ENCODE data around the gene DDR1. TPM values are rescaled to one million over a fixed set of nuclear protein-coding genes. Genes with fewer than 3 reads are reported as not detected.

Gene DDR1
- total RNA-seq, 1 donor, result 32.4 TPM

DNA sequence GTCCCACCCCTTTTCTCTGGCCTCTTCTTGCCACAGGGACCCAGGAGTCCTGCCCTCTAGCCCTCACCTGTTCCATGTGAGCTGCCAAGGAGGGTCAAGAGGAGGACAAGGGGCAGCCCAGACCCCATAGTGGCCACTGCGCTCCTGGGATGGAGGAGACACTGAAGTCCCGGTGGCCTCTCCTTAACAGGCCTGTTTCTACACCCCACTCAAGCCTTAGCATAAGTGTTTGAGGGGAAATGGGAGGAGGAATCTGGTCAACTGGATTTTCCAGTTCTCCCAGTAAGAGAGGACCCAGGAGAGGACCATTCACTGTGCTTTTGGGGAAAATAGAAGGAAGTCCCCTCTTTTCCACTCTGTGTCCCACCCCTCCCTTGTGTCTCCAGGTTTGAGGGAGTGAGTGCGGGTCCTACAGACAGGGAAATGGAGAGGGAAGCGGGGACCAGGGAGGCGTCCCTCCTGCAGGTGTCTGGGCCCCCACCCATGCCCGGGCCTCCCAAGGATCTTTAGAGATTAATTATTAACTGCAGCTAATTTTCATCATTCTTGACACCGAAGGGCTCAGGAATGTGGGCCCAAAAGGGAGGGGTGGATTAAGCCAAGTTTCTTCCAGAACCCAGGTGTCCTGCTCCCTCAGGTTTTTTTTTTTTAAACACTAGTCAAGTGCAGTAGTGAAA, 47.8 kb downstream of the DDR1 start, which contains the start of gene SFTA2:
TSS of gene SFTA2 (minus strand) at position 202 of the 677 bp plus-strand sequence. CDS start at position 128, 74 bp downstream.
- no peak for DNase-seq (ENCODE audit: low read depth)
- no peak within 1 kb of the TSS for H3K4me3 ChIP-seq (ENCODE audit: low read depth, low read length)
- TF ChIP-seq, protein P1, sequence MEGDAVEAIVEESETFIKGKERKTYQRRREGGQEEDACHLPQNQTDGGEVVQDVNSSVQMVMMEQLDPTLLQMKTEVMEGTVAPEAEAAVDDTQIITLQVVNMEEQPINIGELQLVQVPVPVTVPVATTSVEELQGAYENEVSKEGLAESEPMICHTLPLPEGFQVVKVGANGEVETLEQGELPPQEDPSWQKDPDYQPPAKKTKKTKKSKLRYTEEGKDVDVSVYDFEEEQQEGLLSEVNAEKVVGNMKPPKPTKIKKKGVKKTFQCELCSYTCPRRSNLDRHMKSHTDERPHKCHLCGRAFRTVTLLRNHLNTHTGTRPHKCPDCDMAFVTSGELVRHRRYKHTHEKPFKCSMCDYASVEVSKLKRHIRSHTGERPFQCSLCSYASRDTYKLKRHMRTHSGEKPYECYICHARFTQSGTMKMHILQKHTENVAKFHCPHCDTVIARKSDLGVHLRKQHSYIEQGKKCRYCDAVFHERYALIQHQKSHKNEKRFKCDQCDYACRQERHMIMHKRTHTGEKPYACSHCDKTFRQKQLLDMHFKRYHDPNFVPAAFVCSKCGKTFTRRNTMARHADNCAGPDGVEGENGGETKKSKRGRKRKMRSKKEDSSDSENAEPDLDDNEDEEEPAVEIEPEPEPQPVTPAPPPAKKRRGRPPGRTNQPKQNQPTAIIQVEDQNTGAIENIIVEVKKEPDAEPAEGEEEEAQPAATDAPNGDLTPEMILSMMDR (IDR thresholded peaks at IDR 0.05; ENCODE audit: insufficient read depth, low read depth, low read length), result no peak

DNA sequence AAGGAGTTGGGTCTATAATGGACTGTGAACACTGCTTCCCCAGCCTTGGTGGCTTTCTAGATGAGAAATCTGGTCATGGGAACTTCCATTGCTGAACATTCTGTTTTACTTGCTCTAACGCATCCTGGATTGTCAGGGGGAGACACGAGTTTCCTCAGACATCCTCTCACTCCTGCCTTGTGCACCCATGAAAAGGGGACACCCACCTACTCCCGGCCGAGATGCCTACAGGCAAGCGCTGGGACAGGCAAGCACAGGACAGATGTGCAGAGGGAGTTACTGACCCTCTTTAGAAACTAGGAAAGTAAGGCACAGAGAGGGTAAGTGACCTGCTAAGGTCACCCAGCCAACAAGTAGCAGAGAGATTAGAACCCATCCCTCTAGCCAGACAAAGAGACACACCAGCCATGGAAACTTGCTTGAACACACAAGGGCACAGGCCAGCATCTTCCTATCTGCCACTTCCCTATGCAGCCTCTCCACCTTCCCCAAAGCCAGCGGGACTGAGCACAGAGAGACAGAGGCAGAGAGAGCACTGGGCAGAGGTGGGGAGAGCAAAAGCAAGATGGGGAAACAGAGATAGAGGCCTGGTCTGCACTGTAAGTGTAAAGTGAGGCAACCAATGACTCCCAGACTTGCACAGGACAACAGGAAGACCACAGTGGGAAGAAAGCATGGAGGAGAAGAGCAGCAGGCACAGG, 48.5 kb downstream of the DDR1 start:
- DNase-seq (ENCODE audit: low read depth), result no peak
- H3K4me3 ChIP-seq (ENCODE audit: low read depth, low read length), result no peak overlapping the region
- TF ChIP-seq, protein P1 (IDR thresholded peaks at IDR 0.05; ENCODE audit: insufficient read depth, low read depth, low read length), result no peak

DNA sequence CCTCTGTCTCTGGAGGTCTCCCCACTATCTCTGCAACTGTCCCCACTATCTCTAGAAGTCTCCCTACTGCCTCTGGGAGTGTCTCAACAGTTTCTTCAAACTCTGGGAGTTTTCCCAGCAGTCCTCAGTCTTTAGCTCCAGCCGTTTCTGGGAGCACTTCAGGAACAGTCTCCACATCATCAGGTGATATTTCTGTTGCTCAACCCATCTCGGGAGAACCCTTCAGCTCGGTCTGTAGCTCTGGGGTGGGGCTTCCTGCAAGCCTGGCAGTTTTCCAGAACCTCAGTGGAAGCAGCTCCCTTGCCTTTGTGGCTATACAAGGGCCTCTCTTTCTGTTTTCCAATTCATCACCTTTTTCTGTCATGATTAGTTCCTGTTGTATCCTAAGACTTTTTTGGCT, 50.7 kb downstream of the DDR1 start:
- no peak overlapping the region for H3K4me3 ChIP-seq (ENCODE audit: low read depth, low read length)
- TF ChIP-seq, protein P1 (IDR thresholded peaks at IDR 0.05; ENCODE audit: insufficient read depth, low read depth, low read length), result no peak
- peak; percentile 37 for DNase-seq (ENCODE audit: low read depth)

DNA sequence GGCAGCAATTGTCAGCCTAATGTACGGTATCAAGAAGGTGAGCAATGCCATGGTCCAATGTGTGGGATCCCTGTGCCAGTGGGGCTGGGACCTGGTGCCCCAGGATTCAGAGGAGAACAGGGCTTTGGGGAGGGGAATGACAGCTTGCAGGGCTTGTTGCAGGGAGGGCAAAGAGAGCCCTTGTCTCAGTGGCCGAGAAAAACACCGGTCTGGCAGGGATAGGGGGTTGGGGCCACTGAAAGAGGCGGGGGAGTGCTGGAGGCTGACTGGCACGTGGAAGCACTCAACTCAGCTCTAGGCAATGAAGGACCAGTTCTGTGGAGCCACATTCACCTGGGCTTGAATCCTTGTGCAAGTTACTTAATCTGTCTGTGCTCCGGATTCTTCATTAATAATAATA, 52.9 kb downstream of the DDR1 start:
- H3K4me3 ChIP-seq (ENCODE audit: low read depth, low read length), result no peak overlapping the region
- DNase-seq (ENCODE audit: low read depth), result no peak
- TF ChIP-seq, protein P1 (IDR thresholded peaks at IDR 0.05; ENCODE audit: insufficient read depth, low read depth, low read length), result no peak

DNA sequence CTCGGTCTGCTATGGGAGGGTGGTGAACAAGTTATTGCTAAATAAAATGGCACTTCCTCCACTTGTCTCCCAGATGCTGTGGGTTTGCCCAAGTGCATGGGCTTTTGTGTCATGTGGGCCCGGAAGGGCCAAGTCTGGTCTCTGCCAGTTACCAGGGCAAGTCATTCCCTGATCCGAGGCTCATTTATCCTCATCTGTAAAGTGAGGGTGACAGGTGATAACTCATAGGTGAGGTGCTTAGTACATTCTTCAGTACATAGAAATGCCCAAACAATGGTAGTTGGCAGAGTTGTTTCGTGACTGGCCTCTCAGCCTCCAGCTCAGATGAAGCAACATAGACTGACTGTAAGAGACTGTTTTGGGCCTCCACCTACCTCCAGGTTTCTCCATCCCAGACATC, 54.4 kb downstream of the DDR1 start:
- H3K4me3 ChIP-seq (ENCODE audit: low read depth, low read length), result no peak overlapping the region

DNA sequence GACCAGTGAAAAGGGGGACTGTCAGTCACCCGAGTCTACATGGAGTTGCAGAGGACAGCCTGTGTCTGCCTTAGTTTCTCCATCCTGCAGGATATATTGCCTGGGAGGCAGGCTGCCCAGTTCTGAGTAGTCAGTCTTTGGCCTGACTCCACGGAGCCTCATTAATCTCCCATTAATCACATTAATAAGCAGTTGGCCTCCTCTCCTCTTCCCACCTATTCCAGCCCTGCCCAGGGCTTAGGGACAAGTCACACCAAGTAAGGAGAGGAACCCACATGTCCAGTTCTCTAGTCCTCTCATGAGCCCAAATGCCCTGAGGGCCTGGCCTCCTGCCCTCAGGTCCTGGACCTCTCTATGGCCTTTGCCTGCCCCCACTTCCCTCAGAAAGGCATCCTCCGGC, 55.2 kb downstream of the DDR1 start:
- no peak for DNase-seq (ENCODE audit: low read depth)
- TF ChIP-seq, protein P1 (IDR thresholded peaks at IDR 0.05; ENCODE audit: insufficient read depth, low read depth, low read length), result no peak
- no peak overlapping the region for H3K4me3 ChIP-seq (ENCODE audit: low read depth, low read length)

More for the DNA sequence above, 54.4 kb downstream of the DDR1 start:
- TF ChIP-seq, protein P1 (IDR thresholded peaks at IDR 0.05; ENCODE audit: insufficient read depth, low read depth, low read length), result no peak
- DNase-seq (ENCODE audit: low read depth), result no peak
